HL-60 (cell line): Measurements from ENCODE around the gene OSBPL3.

ENCODE experiments used
- DNase-seq, 2 experiments: peaks; one replicate each; pipeline ENCODE4 v3.0.0-alpha.2; 2010 to 2020; ENCODE audit warnings: low read depth in 1 of 2, low spot score in 1 of 2
- H3K27ac ChIP-seq: fragments of 250-450 bp; sonication (Bioruptor Pico); replicated peaks from 2 replicates; pipeline ENCODE4 v1.5.1; 2020; ENCODE audit warnings: mild to moderate bottlenecking, moderate library complexity
- H3K27me3 ChIP-seq: fragments of 250-450 bp; sonication (Bioruptor Pico); 2 replicates; pipeline ENCODE4 v1.5.1; 2021; ENCODE audit warnings: mild to moderate bottlenecking, moderate library complexity; ENCODE audit not compliant: insufficient read depth, poor library complexity, severe bottlenecking
- H3K4me3 ChIP-seq: replicated peaks from 2 replicates; pipeline ENCODE4 v1.5.1; 2011; ENCODE audit warnings: mild to moderate bottlenecking, control low read depth, low read length; ENCODE audit not compliant: insufficient read depth
- CTCF ChIP-seq: IDR thresholded peaks from one replicate; pipeline ENCODE4 v1.5.1; 2011; ENCODE audit warnings: low read length, control low read depth, inconsistent platforms; ENCODE audit not compliant: insufficient read depth
- GABPA ChIP-seq: IDR thresholded peaks from 2 replicates; pipeline ENCODE4 v1.6.1; 2012; ENCODE audit warnings: low read depth
- POLR2AphosphoS5 ChIP-seq: IDR thresholded peaks from 2 replicates; pipeline ENCODE4 v1.6.1; 2012; ENCODE audit warnings: low read depth
- REST ChIP-seq: IDR thresholded peaks from 2 replicates; pipeline ENCODE4 v1.6.1; 2012; ENCODE audit warnings: low read depth; ENCODE audit not compliant: insufficient replicate concordance
- SPI1 ChIP-seq: IDR thresholded peaks from 2 replicates; pipeline ENCODE4 v1.6.1; 2012; ENCODE audit warnings: low read depth, mild to moderate bottlenecking, borderline replicate concordance

OSBPL3 gene

GRCh38 chr7:24911213-24911603, 68.8 kb downstream of the OSBPL3 start:
- TF ChIP-seq GABPA, result no peak
- TF ChIP-seq REST, result no peak
- no peak for TF ChIP-seq SPI1
- no peak for TF ChIP-seq CTCF
- no peak for TF ChIP-seq POLR2AphosphoS5
- no peak for DNase-seq
- no peak overlapping the region for H3K4me3 ChIP-seq
- H3K27me3 ChIP-seq, result no peaks in the 10 kb centered on the region
- H3K27ac ChIP-seq, result no peak overlapping the region

GRCh38 chr7:24910551-24911212, 69.3 kb downstream of the OSBPL3 start:
- Histone ChIP-seq H3K27ac (no peak overlapping the region), H3K27me3 (no peaks in the 10 kb centered on the region), H3K4me3 (no peak overlapping the region)
- DNase-seq, result no peak
- TF ChIP-seq SPI1 (no peak), REST (no peak), CTCF (no peak)

- DNase-seq, result no peak
- H3K27ac ChIP-seq, result no peak overlapping the region
- no peak overlapping the region for H3K4me3 ChIP-seq
- H3K27me3 ChIP-seq, result no peaks in the 10 kb centered on the region
- TF ChIP-seq POLR2AphosphoS5, result no peak
- no peak for TF ChIP-seq REST
- no peak for TF ChIP-seq GABPA
- no peak for TF ChIP-seq SPI1
- TF ChIP-seq CTCF, result no peak
Observed at GRCh38 chr7:24908727-24909126, 71.3 kb downstream of the OSBPL3 start.
